GM12891 (cell line): Measurements from ENCODE around the gene APOA5.

ENCODE experiments used
- POLR2A ChIP-seq: IDR thresholded peaks from 2 replicates; pipeline ENCODE4 v1.6.1; 2011; ENCODE audit warnings: low read depth, low read length, control low read depth
- POLR2AphosphoS5 ChIP-seq: IDR thresholded peaks from 2 replicates; pipeline ENCODE4 v1.6.1; 2011; ENCODE audit warnings: low read depth, low read length, control low read depth
- POU2F2 ChIP-seq: IDR thresholded peaks from 2 replicates; pipeline ENCODE4 v1.6.1; 2011; ENCODE audit warnings: low read depth, mild to moderate bottlenecking, control low read depth, low read length, moderate library complexity
- SPI1 ChIP-seq: IDR thresholded peaks from 2 replicates; pipeline ENCODE4 v1.6.1; 2011; ENCODE audit warnings: low read depth, low read length, control low read depth
- TAF1 ChIP-seq: IDR thresholded peaks from 2 replicates; pipeline ENCODE4 v1.6.1; 2011; ENCODE audit warnings: low read depth, low read length, control low read depth

- TF ChIP-seq POLR2AphosphoS5 = no peak
- TF ChIP-seq POLR2A = no peak
- TF ChIP-seq SPI1 = no peak
- TF ChIP-seq TAF1 = no peak
- TF ChIP-seq POU2F2 = no peak
Measured at GRCh38 chr11:116838321-116839084, 46.8 kb upstream of the APOA5 start.
